SK-N-SH treated with all-trans-retinoic acid at 6 μM for 48 hours (cell line): Measurements from ENCODE around the gene CCDC167.

Experiments
- ATAC-seq: fragments of 200-7000 bp; cut with Tn5 transposase; 3 replicates; pipeline ENCODE4 v1.9.1; 2020; ENCODE audit warnings: mild to moderate bottlenecking, moderate library complexity
- ARNTL ChIP-seq: fragments of 450-650 bp; formaldehyde crosslinking; IDR thresholded peaks from 2 replicates; pipeline ENCODE4 v1.5.0; 2020; ENCODE audit warnings: low read depth, mild to moderate bottlenecking, moderate library complexity, borderline replicate concordance
- BACH2 ChIP-seq: fragments of 250-450 bp; sonication (Bioruptor Pico); IDR thresholded peaks from 2 replicates; pipeline ENCODE4 v1.9.0; 2021; ENCODE audit warnings: mild to moderate bottlenecking, borderline replicate concordance
- CREB5 ChIP-seq: fragments of 250-450 bp; sonication (Bioruptor Pico); IDR thresholded peaks from 2 replicates; pipeline ENCODE4 v1.5.1; 2020; ENCODE audit warnings: low read depth, mild to moderate bottlenecking, moderate library complexity
- CSDC2 ChIP-seq: fragments of 250-450 bp; sonication (Bioruptor Pico); IDR thresholded peaks from 2 replicates; pipeline ENCODE4 v1.5.0; 2020; ENCODE audit warnings: mild to moderate bottlenecking, moderate library complexity
- CSRNP3 ChIP-seq: fragments of 250-450 bp; sonication (Bioruptor Pico); IDR thresholded peaks from 2 replicates; pipeline ENCODE4 v1.5.1; 2021; ENCODE audit warnings: mild to moderate bottlenecking, moderate library complexity
- ESRRG ChIP-seq: fragments of 250-450 bp; sonication (Bioruptor Pico); IDR thresholded peaks from 2 replicates; pipeline ENCODE4 v1.6.1; 2021; ENCODE audit warnings: mild to moderate bottlenecking
- GLIS3 ChIP-seq: fragments of 250-450 bp; sonication (Bioruptor Pico); IDR thresholded peaks from 2 replicates; pipeline ENCODE4 v1.5.0; 2020; ENCODE audit warnings: mild to moderate bottlenecking, moderate library complexity
- OSR1 ChIP-seq: fragments of 250-450 bp; sonication (Bioruptor Pico); IDR thresholded peaks from 2 replicates; pipeline ENCODE4 v1.8.0; 2022; ENCODE audit warnings: moderate library complexity, mild to moderate bottlenecking, inconsistent platforms
- PATZ1 ChIP-seq: fragments of 250-450 bp; sonication (Bioruptor Pico); IDR thresholded peaks from 2 replicates; pipeline ENCODE4 v1.8.0; 2020; ENCODE audit warnings: mild to moderate bottlenecking, moderate library complexity, borderline replicate concordance
- POU6F1 ChIP-seq: fragments of 250-450 bp; sonication (Bioruptor Pico); IDR thresholded peaks from 2 replicates; pipeline ENCODE4 v1.8.0; 2021; ENCODE audit warnings: low read depth, mild to moderate bottlenecking, moderate library complexity, borderline replicate concordance
- PPARA ChIP-seq: fragments of 250-450 bp; sonication (Bioruptor Pico); IDR thresholded peaks from 2 replicates; pipeline ENCODE4 v1.5.0; 2020; ENCODE audit warnings: mild to moderate bottlenecking, borderline replicate concordance
- RARB ChIP-seq: fragments of 250-450 bp; sonication (Bioruptor Pico); IDR thresholded peaks from 2 replicates; pipeline ENCODE4 v1.8.0; 2021; ENCODE audit warnings: mild to moderate bottlenecking, moderate library complexity
- SNAI2 ChIP-seq: fragments of 250-450 bp; sonication (Bioruptor Pico); IDR thresholded peaks from 2 replicates; pipeline ENCODE4 v1.5.0; 2020; ENCODE audit warnings: mild to moderate bottlenecking, moderate library complexity
- TCF4 ChIP-seq: fragments of 250-450 bp; sonication (Bioruptor Pico); IDR thresholded peaks from 2 replicates; pipeline ENCODE4 v1.8.0; 2021; ENCODE audit warnings: mild to moderate bottlenecking, moderate library complexity, borderline replicate concordance
- TOX ChIP-seq: fragments of 250-450 bp; sonication (Bioruptor Pico); IDR thresholded peaks from 2 replicates; pipeline ENCODE4 v1.8.0; 2021; ENCODE audit warnings: mild to moderate bottlenecking, moderate library complexity, borderline replicate concordance
- TSHZ2 ChIP-seq: fragments of 250-450 bp; sonication (Bioruptor Pico); IDR thresholded peaks from 2 replicates; pipeline ENCODE4 v1.5.0; 2020; ENCODE audit warnings: mild to moderate bottlenecking, moderate library complexity
- ZFP3 ChIP-seq: fragments of 250-450 bp; sonication (Bioruptor Pico); IDR thresholded peaks from 2 replicates; pipeline ENCODE4 v1.5.0; 2020; ENCODE audit warnings: mild to moderate bottlenecking, moderate library complexity
- ZFP30 ChIP-seq: fragments of 450-650 bp; formaldehyde crosslinking; IDR thresholded peaks from 2 replicates; pipeline ENCODE4 v1.5.0; 2022; ENCODE audit warnings: mild to moderate bottlenecking, moderate library complexity
- ZNF565 ChIP-seq: fragments of 450-650 bp; formaldehyde crosslinking; conservative IDR thresholded peaks from 2 replicates; pipeline ENCODE4 v1.5.0; 2020; ENCODE audit warnings: low read depth, mild to moderate bottlenecking, moderate library complexity
- ZNF70 ChIP-seq: fragments of 450-650 bp; formaldehyde crosslinking; IDR thresholded peaks from 2 replicates; pipeline ENCODE4 v1.5.0; 2020; ENCODE audit warnings: mild to moderate bottlenecking, moderate library complexity
- ZNF8 ChIP-seq: fragments of 450-650 bp; formaldehyde crosslinking; IDR thresholded peaks from 2 replicates; pipeline ENCODE4 v1.5.0; 2020; ENCODE audit warnings: mild to moderate bottlenecking, moderate library complexity

The CCDC167 gene

GRCh38 chr6:37467718-37468117 lies 32.0 kb downstream of the CCDC167 start:
- ATAC-seq = no peak
- TF ChIP-seq POU6F1 (no peak), CSDC2 (CRISPR knock-in tag) (no peak), OSR1 (CRISPR knock-in tag) (no peak), ZNF565 (no peak), ZNF70 (CRISPR knock-in tag) (no peak), GLIS3 (CRISPR knock-in tag) (no peak), CSRNP3 (CRISPR knock-in tag) (no peak), TCF4 (CRISPR knock-in tag) (no peak), PPARA (CRISPR knock-in tag) (no peak), BACH2 (CRISPR knock-in tag) (no peak), ZFP30 (CRISPR knock-in tag) (no peak), ESRRG (CRISPR knock-in tag) (no peak), SNAI2 (CRISPR knock-in tag) (no peak), ZNF8 (CRISPR knock-in tag) (no peak), RARB (CRISPR knock-in tag) (no peak), ZFP3 (CRISPR knock-in tag) (no peak), ARNTL (CRISPR knock-in tag) (no peak), TSHZ2 (CRISPR knock-in tag) (no peak), TOX (no peak), CREB5 (no peak)

- no peak for TF ChIP-seq ZFP30 (CRISPR knock-in tag)
- no peak for TF ChIP-seq RARB (CRISPR knock-in tag)
- TF ChIP-seq TSHZ2 (CRISPR knock-in tag) = no peak
- no peak for TF ChIP-seq SNAI2 (CRISPR knock-in tag)
- TF ChIP-seq PATZ1 (CRISPR knock-in tag) = no peak
- TF ChIP-seq CREB5 = no peak
- TF ChIP-seq PPARA (CRISPR knock-in tag) = no peak
- TF ChIP-seq CSRNP3 (CRISPR knock-in tag) = no peak
- TF ChIP-seq TCF4 (CRISPR knock-in tag) = no peak
- no peak for TF ChIP-seq ESRRG (CRISPR knock-in tag)
- TF ChIP-seq ZNF8 (CRISPR knock-in tag) = no peak
- ATAC-seq = no peak
Observed at GRCh38 chr6:37463110-37463509, 36.6 kb downstream of the CCDC167 start.
